GM10266 (cell line): ENCODE results near the gene TTYH3.

Experiments
- DNase-seq: peaks from one replicate; pipeline ENCODE4 v3.0.0; 2012; ENCODE audit errors: extremely low spot score
- TF ChIP-seq, protein P1 (sequence below): IDR thresholded peaks from 2 replicates; pipeline ENCODE4 v1.5.1; 2012; ENCODE audit warnings: mild to moderate bottlenecking, low read depth; ENCODE audit not compliant: control insufficient read depth, insufficient read depth; ENCODE audit errors: missing control alignments

TTYH3 gene

DNA sequence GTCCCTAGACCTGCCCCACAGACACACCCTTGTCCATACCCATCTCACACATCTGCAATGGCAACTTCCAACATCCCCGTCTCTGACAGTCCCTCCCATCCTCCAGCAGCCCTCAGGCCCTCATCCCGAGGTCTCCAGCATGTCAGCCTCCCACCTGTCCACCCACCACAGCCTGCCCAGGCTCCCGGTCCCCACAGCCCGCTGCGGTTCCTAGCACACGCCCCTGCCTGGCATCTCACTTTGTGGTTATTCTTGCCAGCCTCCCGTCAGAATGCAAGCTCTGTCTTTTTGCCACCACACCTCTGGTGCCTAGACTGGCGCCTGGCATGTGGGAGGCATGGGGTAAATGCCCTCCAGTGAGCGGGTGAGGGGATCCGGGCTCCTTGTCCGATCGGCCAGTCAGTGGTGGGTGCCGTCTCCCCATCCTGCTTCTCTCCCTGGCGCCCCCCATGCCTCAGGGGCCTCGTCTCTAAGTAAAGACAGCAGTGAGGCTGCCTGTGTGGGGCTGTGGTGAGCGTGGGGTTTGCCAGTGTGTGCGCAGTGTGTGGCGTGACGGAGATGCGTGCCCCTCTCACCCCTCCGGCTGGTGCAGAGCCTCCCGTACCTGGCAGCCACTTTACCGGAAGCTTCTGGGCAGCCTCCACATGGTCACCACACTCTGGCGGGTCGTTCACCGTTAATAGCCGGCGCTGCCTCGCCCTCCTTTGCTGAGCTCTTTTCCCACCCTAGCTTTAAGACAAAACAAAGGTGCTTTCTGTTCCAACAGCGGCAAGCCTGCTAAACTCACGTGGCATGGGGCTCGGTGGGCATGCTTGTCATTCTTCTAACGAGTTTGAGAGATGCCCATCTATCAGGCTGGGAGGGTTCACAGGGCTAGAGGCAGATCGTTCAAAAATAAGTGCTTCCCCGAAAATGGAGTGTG, 28.5 kb upstream of the TTYH3 start:
- TF ChIP-seq, protein P1, sequence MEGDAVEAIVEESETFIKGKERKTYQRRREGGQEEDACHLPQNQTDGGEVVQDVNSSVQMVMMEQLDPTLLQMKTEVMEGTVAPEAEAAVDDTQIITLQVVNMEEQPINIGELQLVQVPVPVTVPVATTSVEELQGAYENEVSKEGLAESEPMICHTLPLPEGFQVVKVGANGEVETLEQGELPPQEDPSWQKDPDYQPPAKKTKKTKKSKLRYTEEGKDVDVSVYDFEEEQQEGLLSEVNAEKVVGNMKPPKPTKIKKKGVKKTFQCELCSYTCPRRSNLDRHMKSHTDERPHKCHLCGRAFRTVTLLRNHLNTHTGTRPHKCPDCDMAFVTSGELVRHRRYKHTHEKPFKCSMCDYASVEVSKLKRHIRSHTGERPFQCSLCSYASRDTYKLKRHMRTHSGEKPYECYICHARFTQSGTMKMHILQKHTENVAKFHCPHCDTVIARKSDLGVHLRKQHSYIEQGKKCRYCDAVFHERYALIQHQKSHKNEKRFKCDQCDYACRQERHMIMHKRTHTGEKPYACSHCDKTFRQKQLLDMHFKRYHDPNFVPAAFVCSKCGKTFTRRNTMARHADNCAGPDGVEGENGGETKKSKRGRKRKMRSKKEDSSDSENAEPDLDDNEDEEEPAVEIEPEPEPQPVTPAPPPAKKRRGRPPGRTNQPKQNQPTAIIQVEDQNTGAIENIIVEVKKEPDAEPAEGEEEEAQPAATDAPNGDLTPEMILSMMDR = no peak
- DNase-seq = no peak

DNA sequence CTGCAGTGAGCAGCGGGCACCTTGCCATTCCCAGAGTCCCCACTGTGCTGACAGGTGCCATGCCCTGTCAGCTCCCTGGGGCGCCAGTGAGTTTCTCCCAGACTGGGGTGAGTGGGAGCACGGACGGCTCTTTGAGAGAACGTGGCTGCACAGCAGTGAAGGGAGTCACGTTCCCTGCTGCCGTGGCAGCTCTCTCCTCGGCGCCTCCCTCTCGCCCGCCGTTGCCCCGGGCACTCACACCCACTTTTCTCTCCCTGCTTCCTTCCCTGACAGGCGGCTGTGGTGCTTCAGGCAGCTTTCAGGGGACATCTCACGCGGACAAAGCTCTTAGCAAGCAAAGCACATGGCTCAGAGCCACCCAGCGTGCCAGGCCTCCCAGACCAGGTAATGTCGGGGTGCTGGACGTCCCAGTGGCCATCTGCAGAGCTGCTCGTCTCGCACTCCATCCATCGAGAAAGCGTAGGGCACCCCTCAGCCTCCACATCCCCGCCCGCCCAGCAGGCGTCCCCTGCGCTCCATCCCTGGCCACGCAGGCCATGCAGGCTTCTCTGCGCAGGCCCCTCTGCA, 27.1 kb upstream of the TTYH3 start:
- TF ChIP-seq, protein P1 = no peak
- DNase-seq = no peak

DNA sequence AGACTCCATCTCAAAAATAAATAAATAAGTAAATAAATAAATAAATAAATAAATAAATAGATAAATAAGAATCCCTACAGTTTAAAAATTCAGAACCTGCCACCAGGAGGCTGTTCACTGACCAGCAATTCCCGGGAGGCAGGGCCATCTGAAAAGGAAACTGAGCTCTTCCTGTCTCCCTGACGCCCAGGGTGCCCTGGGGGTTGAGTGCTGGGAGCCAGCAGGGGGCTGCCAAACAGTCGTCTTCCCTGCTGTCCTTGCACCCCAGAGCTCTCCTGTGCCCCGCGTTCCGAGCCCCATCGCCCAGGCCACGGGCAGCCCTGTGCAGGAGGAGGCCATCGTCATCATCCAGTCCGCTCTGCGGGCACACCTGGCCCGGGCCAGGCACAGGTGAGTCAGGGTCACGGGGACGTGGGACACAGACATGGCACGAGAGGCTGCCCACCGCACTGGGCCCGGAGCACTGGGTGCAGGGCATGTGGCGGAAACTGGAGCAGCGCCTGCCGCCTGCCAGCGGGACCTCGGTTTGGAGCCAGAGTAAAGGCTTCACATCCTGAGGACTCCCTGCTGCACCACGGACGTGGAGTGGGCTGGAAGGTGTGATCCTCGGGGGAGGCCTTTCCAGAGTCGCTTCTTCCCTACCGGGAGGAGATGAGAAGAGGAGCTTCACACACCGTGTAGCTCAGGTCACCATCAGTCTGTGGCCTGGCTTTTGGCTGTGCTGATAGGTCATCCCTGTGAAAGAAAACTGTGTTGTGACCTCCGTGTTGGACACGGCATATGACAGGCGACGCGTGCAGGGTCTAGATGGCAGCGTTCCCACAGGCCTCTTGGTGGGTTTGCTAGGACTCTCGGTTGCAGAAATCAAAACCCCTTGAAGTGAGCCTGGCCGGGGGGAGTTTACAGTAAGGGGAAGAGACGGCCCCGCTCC, 25.9 kb upstream of the TTYH3 start:
- no peak for DNase-seq
- TF ChIP-seq, protein P1 = no peak

DNA sequence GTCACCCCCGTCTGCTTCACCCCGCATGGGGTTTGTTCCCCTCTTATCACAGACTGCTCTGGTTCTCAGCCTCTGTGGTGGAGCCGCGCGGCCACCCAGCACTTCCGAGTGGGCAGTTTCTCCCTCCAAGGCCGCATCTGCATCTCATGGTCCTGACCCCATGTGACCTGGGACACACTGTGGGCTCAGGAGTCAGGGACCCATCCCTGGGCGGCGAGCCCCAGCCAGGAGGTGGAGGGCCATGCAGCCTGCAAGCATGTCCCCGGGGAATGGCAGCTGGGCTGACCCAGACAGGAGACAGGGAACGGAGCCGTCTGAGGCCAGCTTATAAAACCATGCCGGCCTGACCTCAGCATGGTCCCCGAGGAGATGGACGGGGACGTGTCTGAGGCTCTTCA, 25.2 kb upstream of the TTYH3 start:
- TF ChIP-seq, protein P1 = no peak
- no peak for DNase-seq

DNA sequence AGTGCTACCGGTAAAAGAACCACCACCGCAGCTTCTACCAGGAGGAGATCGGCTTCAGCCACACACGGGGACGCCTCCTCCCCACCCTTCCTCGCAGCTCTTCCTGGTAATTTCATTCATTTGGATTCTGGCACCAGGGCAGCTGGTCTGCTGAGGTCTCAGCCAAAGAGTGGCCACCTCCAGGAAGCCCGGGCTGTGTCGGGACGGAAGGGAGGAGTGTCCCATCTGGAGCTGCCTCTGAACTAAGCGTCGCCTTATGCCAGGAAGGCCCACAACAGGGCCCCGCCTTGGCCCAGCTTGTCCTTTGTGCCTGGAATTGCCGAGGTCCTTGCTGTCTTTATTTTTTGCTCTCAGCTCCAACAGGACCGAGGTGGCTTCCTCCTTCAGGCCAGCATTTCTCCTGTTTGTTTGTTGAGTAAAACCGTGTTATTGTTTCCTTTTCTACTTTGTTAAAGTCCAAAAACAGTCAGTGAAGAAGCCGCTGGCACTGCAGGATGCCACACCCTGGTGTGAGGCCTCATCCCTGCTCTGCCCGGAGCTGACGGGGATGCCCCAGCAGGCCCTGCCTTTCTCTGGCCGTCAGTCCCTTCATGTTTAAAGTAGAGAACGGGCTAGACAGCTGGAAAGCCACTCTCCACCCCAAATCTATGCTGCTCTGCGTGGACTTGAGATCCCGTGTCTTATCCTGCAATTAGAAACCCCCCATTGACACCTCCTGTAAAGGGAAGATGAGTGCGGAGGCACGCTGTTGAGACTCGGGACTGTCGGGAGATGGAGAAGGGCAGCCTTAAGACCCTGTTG, 24.5 kb upstream of the TTYH3 start:
- no peak for DNase-seq
- TF ChIP-seq, protein P1 = no peak
